Nephron (organoid): Measurements from ENCODE around the gene ZFYVE21.

Experiments
- H3K27ac Mint-ChIP-seq, 3 experiments: 2 replicates each; pipeline ENCODE4 v1.8.0; 2020; ENCODE audit warnings: mixed read lengths in 3 of 3, mild to moderate bottlenecking in 2 of 3, moderate library complexity in 1 of 3
- H3K27me3 Mint-ChIP-seq: 2 replicates; pipeline ENCODE4 v1.8.0; 2021; ENCODE audit warnings: low read depth, mild to moderate bottlenecking, moderate library complexity, mixed read lengths
- H3K36me3 Mint-ChIP-seq: 2 replicates; pipeline ENCODE4 v1.8.0; 2020; ENCODE audit warnings: low read depth, mixed read lengths
- H3K4me1 Mint-ChIP-seq: 2 replicates; pipeline ENCODE4 v1.8.0; 2020; ENCODE audit warnings: mixed read lengths
- H3K4me3 Mint-ChIP-seq, 3 experiments: 2 replicates each; pipeline ENCODE4 v1.8.0; 2020; ENCODE audit warnings: mild to moderate bottlenecking in 3 of 3, mixed read lengths in 3 of 3, moderate library complexity in 2 of 3
- H3K9me3 Mint-ChIP-seq: 2 replicates; pipeline ENCODE4 v1.8.0; 2020; ENCODE audit warnings: mixed read lengths
- CTCF ChIP-seq, 3 experiments: fragments of 200-600 bp; sonication (generic); IDR thresholded peaks; one replicate each; pipeline ENCODE4 v1.5.0; 2021; ENCODE audit warnings: antibody characterized with exemption in 3 of 3; ENCODE audit not compliant: unreplicated experiment in 3 of 3

ZFYVE21 gene

GRCh38 chr14:103765526-103765925 is 49.9 kb downstream of the ZFYVE21 start:
- no peak for TF ChIP-seq CTCF (IDR thresholded peaks at IDR 0.05; ENCODE audit: unreplicated experiment in 3 of 3)
- Mint-ChIP-seq H3K27me3 (no peaks in the 10 kb centered on the region), H3K4me1 (no peaks in the 10 kb centered on the region), H3K27ac (no peak overlapping the region), H3K9me3 (no peaks in the 10 kb centered on the region), H3K4me3 (no peak overlapping the region), H3K36me3 (peaks cover 13% of the 10 kb centered on the region)

DNA sequence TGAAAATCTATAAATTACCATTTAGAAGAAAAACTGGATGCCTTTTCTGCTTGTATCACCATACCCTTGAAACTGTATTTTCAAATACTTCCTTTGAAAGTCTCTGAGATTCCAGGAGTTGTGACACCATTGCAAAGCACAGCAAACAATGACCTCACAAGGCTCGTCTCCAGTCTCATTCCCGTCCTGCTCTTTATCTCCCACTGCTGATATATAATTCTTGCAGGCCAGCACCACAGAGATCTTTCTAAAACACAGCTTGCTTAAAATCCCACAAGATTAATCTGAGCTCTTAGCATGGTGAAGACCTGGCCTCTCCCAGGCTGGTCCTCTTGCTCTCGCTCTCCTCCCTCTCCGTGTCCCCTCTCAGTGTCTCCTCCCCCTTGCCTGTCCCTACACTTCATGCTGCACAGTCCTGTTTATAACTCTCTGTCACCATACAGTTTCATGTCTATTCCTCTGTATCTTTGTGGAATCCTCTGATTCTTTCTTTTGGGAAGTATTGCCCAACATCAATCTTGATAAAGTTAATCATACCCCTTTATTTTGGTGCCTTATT is 51.8 kb downstream of the ZFYVE21 start:
- Mint-ChIP-seq H3K27ac (no peak overlapping the region), H3K27me3 (no peaks in the 10 kb centered on the region)
- TF ChIP-seq CTCF (IDR thresholded peaks at IDR 0.05; ENCODE audit: unreplicated experiment in 3 of 3), result no peak

DNA sequence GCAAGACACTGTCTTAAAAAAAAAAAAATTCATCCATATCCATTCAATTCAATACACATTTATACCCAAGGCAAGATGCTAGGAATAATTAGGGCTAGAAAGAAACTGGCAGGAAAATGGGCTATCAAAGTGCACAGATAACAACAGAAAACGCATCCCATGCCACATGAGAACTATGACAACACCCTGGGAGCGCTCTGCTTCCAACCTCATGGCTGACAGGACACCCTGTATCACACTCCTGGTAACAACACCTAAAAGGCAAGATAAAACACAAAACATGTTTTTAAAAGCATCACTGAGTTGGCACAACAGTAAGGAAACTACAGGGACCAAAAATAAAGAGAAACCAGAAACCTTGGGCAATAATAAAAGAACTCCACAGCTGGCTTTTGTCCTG is 54.9 kb downstream of the ZFYVE21 start:
- Mint-ChIP-seq H3K4me1 (no peaks in the 10 kb centered on the region), H3K27me3 (no peaks in the 10 kb centered on the region), H3K36me3 (peaks cover 24% of the 10 kb centered on the region)

More for the DNA sequence above, 51.8 kb downstream of the ZFYVE21 start:
- Mint-ChIP-seq H3K4me3 (no peak overlapping the region), H3K9me3 (peaks cover 11% of the 10 kb centered on the region), H3K4me1 (no peaks in the 10 kb centered on the region), H3K36me3 (peaks cover 25% of the 10 kb centered on the region)

GRCh38 chr14:103770902-103771301 is 55.3 kb downstream of the ZFYVE21 start:
- H3K27me3 Mint-ChIP-seq, result no peaks in the 10 kb centered on the region
- H3K4me1 Mint-ChIP-seq, result no peaks in the 10 kb centered on the region
- no peak for TF ChIP-seq CTCF (IDR thresholded peaks at IDR 0.05; ENCODE audit: unreplicated experiment in 3 of 3)
- H3K9me3 Mint-ChIP-seq, result peaks cover 11% of the 10 kb centered on the region
- H3K4me3 Mint-ChIP-seq, result no peak overlapping the region
- H3K27ac Mint-ChIP-seq, result no peak overlapping the region
- H3K36me3 Mint-ChIP-seq, result peaks cover 26% of the 10 kb centered on the region

More for the DNA sequence above, 54.9 kb downstream of the ZFYVE21 start:
- peaks cover 11% of the 10 kb centered on the region for H3K9me3 Mint-ChIP-seq
- no peak overlapping the region for H3K4me3 Mint-ChIP-seq
- no peak for TF ChIP-seq CTCF (IDR thresholded peaks at IDR 0.05; ENCODE audit: unreplicated experiment in 3 of 3)
- H3K27ac Mint-ChIP-seq, result no peak overlapping the region

GRCh38 chr14:103772078-103772712 is 56.6 kb downstream of the ZFYVE21 start:
- Mint-ChIP-seq H3K9me3 (peaks cover 11% of the 10 kb centered on the region), H3K4me1 (no peaks in the 10 kb centered on the region), H3K27ac (no peak overlapping the region), H3K36me3 (peaks cover 30% of the 10 kb centered on the region), H3K4me3 (no peak overlapping the region), H3K27me3 (no peaks in the 10 kb centered on the region)
- no peak for TF ChIP-seq CTCF (IDR thresholded peaks at IDR 0.05; ENCODE audit: unreplicated experiment in 3 of 3)

DNA sequence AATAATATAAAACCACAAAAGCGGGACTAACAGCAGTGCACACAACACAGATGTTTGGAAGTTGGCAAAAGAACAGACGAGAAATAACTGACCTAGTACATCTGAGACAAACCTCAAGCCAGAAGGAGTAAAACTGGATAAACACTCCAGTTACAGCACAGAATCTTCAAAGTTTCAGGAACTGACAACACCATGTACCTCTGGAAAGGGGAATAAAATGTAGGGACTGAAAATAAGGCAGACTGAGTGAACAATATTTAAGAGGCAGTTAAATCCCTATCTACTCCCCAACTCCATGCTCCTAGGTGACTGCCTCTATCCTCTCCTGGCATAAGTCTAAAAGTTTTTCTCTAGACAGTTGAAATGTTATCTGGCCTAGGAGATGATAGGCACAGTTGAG is 57.9 kb downstream of the ZFYVE21 start:
- no peak for TF ChIP-seq CTCF (IDR thresholded peaks at IDR 0.05; ENCODE audit: unreplicated experiment in 3 of 3)
- peaks cover 11% of the 10 kb centered on the region for H3K9me3 Mint-ChIP-seq
- H3K4me3 Mint-ChIP-seq, result no peak overlapping the region
- H3K27me3 Mint-ChIP-seq, result no peaks in the 10 kb centered on the region
- H3K4me1 Mint-ChIP-seq, result no peaks in the 10 kb centered on the region
- H3K36me3 Mint-ChIP-seq, result peaks cover 34% of the 10 kb centered on the region
- H3K27ac Mint-ChIP-seq, result no peak overlapping the region
